Measurements from ENCODE around the gene RNH1. TPM values are rescaled to one million over a fixed set of nuclear protein-coding genes. Genes with fewer than 3 reads are reported as not detected.

RNH1 gene
- total RNA-seq, 1 donor from 2014 or later, result 126 TPM

GRCh38 chr11:497565-498296, 9.3 kb downstream of the RNH1 start:
- peaks cover 3% of the 10 kb centered on the region for H3K4me1 Mint-ChIP-seq (ENCODE audit: low read depth)
- peaks cover 52% of the 10 kb centered on the region for H3K36me3 Mint-ChIP-seq (ENCODE audit: low read depth)
- intact Hi-C loops (cut with micrococcal nuclease), result no loop called here
- no peak overlapping the region for H3K4me3 Mint-ChIP-seq (ENCODE audit: low read depth)
- no peaks in the 10 kb centered on the region for H3K9me3 Mint-ChIP-seq
- peak overlapping the region; percentile 42 for H3K27ac Mint-ChIP-seq
- no peaks in the 10 kb centered on the region for H3K27me3 Mint-ChIP-seq (ENCODE audit: low read depth)
- no peak for DNase-seq (ENCODE audit: low spot score)

GRCh38 chr11:496834-497564, 10.0 kb downstream of the RNH1 start:
- H3K27me3 Mint-ChIP-seq (ENCODE audit: low read depth), result no peaks in the 10 kb centered on the region
- H3K9me3 Mint-ChIP-seq, result no peaks in the 10 kb centered on the region
- peaks cover 52% of the 10 kb centered on the region for H3K36me3 Mint-ChIP-seq (ENCODE audit: low read depth)
- H3K4me3 Mint-ChIP-seq (ENCODE audit: low read depth), result no peak overlapping the region
- intact Hi-C loops (cut with micrococcal nuclease), result no loop called here
- peaks cover 3% of the 10 kb centered on the region for H3K4me1 Mint-ChIP-seq (ENCODE audit: low read depth)
- no peak for DNase-seq (ENCODE audit: low spot score)
- H3K27ac Mint-ChIP-seq, result peak overlapping the region; percentile 60

GRCh38 chr11:495537-495931, 11.5 kb downstream of the RNH1 start:
- Mint-ChIP-seq H3K36me3 (ENCODE audit: low read depth) (peaks cover 40% of the 10 kb centered on the region), H3K27ac (no peak overlapping the region), H3K27me3 (ENCODE audit: low read depth) (no peaks in the 10 kb centered on the region), H3K9me3 (no peaks in the 10 kb centered on the region), H3K4me3 (ENCODE audit: low read depth) (no peak overlapping the region), H3K4me1 (ENCODE audit: low read depth) (peaks cover 3% of the 10 kb centered on the region)
- intact Hi-C loops (cut with micrococcal nuclease), result no loop called here
- no peak for DNase-seq (ENCODE audit: low spot score)

GRCh38 chr11:494761-495536, 12.1 kb downstream of the RNH1 start:
- intact Hi-C loops (cut with micrococcal nuclease), result no loop called here
- Mint-ChIP-seq H3K4me3 (ENCODE audit: low read depth) (no peak overlapping the region), H3K27ac (no peak overlapping the region), H3K27me3 (ENCODE audit: low read depth) (no peaks in the 10 kb centered on the region), H3K4me1 (ENCODE audit: low read depth) (peaks cover 3% of the 10 kb centered on the region), H3K9me3 (no peaks in the 10 kb centered on the region), H3K36me3 (ENCODE audit: low read depth) (peaks cover 37% of the 10 kb centered on the region)
- DNase-seq (ENCODE audit: low spot score), result no peak

- intact Hi-C loops (cut with micrococcal nuclease), result no loop called here
- peaks cover 2% of the 10 kb centered on the region for H3K4me1 Mint-ChIP-seq (ENCODE audit: low read depth)
- H3K27me3 Mint-ChIP-seq (ENCODE audit: low read depth), result no peaks in the 10 kb centered on the region
- peaks cover 21% of the 10 kb centered on the region for H3K36me3 Mint-ChIP-seq (ENCODE audit: low read depth)
- H3K9me3 Mint-ChIP-seq, result no peaks in the 10 kb centered on the region
- no peak overlapping the region for H3K4me3 Mint-ChIP-seq (ENCODE audit: low read depth)
- DNase-seq (ENCODE audit: low spot score), result no peak
- no peak overlapping the region for H3K27ac Mint-ChIP-seq
Measured at GRCh38 chr11:492427-493226, 14.4 kb downstream of the RNH1 start.

- Mint-ChIP-seq H3K27me3 (ENCODE audit: low read depth) (no peaks in the 10 kb centered on the region), H3K4me1 (ENCODE audit: low read depth) (no peaks in the 10 kb centered on the region), H3K4me3 (ENCODE audit: low read depth) (no peak overlapping the region), H3K36me3 (ENCODE audit: low read depth) (peaks cover 8% of the 10 kb centered on the region), H3K9me3 (no peaks in the 10 kb centered on the region), H3K27ac (no peak overlapping the region)
- intact Hi-C loops (cut with micrococcal nuclease), result no loop called here
- no peak for DNase-seq (ENCODE audit: low spot score)
Measured at GRCh38 chr11:491358-491757, 15.7 kb downstream of the RNH1 start.

GRCh38 chr11:490930-491260, 16.1 kb downstream of the RNH1 start:
- H3K4me3 Mint-ChIP-seq (ENCODE audit: low read depth), result no peak overlapping the region
- H3K27me3 Mint-ChIP-seq (ENCODE audit: low read depth), result no peaks in the 10 kb centered on the region
- no peak overlapping the region for H3K27ac Mint-ChIP-seq
- intact Hi-C loops (cut with micrococcal nuclease), result no loop called here
- no peaks in the 10 kb centered on the region for H3K9me3 Mint-ChIP-seq
- H3K4me1 Mint-ChIP-seq (ENCODE audit: low read depth), result no peaks in the 10 kb centered on the region
- no peak for DNase-seq (ENCODE audit: low spot score)
- peaks cover 6% of the 10 kb centered on the region for H3K36me3 Mint-ChIP-seq (ENCODE audit: low read depth)

GRCh38 chr11:490186-490929, 16.7 kb downstream of the RNH1 start:
- Mint-ChIP-seq H3K9me3 (no peaks in the 10 kb centered on the region), H3K4me3 (ENCODE audit: low read depth) (no peak overlapping the region)

GRCh38 chr11:489610-490185, 17.3 kb downstream of the RNH1 start:
- H3K9me3 Mint-ChIP-seq, result no peaks in the 10 kb centered on the region
- H3K27me3 Mint-ChIP-seq (ENCODE audit: low read depth), result no peaks in the 10 kb centered on the region
- no peaks in the 10 kb centered on the region for H3K36me3 Mint-ChIP-seq (ENCODE audit: low read depth)
- H3K4me1 Mint-ChIP-seq (ENCODE audit: low read depth), result no peaks in the 10 kb centered on the region
- no peak overlapping the region for H3K4me3 Mint-ChIP-seq (ENCODE audit: low read depth)
- DNase-seq (ENCODE audit: low spot score), result no peak
- no peak overlapping the region for H3K27ac Mint-ChIP-seq
- intact Hi-C loops (cut with micrococcal nuclease), result no loop called here

More at GRCh38 chr11:490186-490929, 16.7 kb downstream of the RNH1 start:
- Mint-ChIP-seq H3K4me1 (ENCODE audit: low read depth) (no peaks in the 10 kb centered on the region), H3K27me3 (ENCODE audit: low read depth) (no peaks in the 10 kb centered on the region), H3K36me3 (ENCODE audit: low read depth) (peaks cover 3% of the 10 kb centered on the region), H3K27ac (no peak overlapping the region)
- DNase-seq (ENCODE audit: low spot score), result no peak
- intact Hi-C loops (cut with micrococcal nuclease), result no loop called here

GRCh38 chr11:488992-489391, 18.1 kb downstream of the RNH1 start:
- no peak for DNase-seq (ENCODE audit: low spot score)
- Mint-ChIP-seq H3K4me3 (ENCODE audit: low read depth) (no peak overlapping the region), H3K4me1 (ENCODE audit: low read depth) (no peaks in the 10 kb centered on the region), H3K36me3 (ENCODE audit: low read depth) (no peaks in the 10 kb centered on the region), H3K27ac (no peak overlapping the region), H3K9me3 (no peaks in the 10 kb centered on the region), H3K27me3 (ENCODE audit: low read depth) (no peaks in the 10 kb centered on the region)
- intact Hi-C loops (cut with micrococcal nuclease), result no loop called here

- Mint-ChIP-seq H3K27me3 (ENCODE audit: low read depth) (no peaks in the 10 kb centered on the region), H3K36me3 (ENCODE audit: low read depth) (no peaks in the 10 kb centered on the region), H3K27ac (no peak overlapping the region), H3K9me3 (no peaks in the 10 kb centered on the region), H3K4me3 (ENCODE audit: low read depth) (no peak overlapping the region), H3K4me1 (ENCODE audit: low read depth) (no peaks in the 10 kb centered on the region)
- DNase-seq (ENCODE audit: low spot score), result no peak
- intact Hi-C loops (cut with micrococcal nuclease), result no loop called here
Measured at GRCh38 chr11:488579-488978, 18.5 kb downstream of the RNH1 start.

- H3K4me3 Mint-ChIP-seq (ENCODE audit: low read depth), result no peak overlapping the region
- intact Hi-C loops (cut with micrococcal nuclease), result no loop called here
- H3K27ac Mint-ChIP-seq, result no peak overlapping the region
- no peaks in the 10 kb centered on the region for H3K9me3 Mint-ChIP-seq
- H3K27me3 Mint-ChIP-seq (ENCODE audit: low read depth), result no peaks in the 10 kb centered on the region
- H3K4me1 Mint-ChIP-seq (ENCODE audit: low read depth), result no peaks in the 10 kb centered on the region
- H3K36me3 Mint-ChIP-seq (ENCODE audit: low read depth), result no peaks in the 10 kb centered on the region
- DNase-seq (ENCODE audit: low spot score), result no peak
Measured at GRCh38 chr11:488062-488461, 19.0 kb downstream of the RNH1 start.

All from activated T-helper 2 cell treated with anti-CD3 and anti-CD28 coated beads, Interferon-gamma antibody, Interleukin-2, Interleukin-4, amounts not matched to agents 10 μg/mL and 5 μg/mL and 100 μg/mL, durations not matched to agents 14 hours and 24 hours and 36 hours (primary cell).